ENCODE measurements around the gene COL6A1.

COL6A1 gene

GRCh38 chr21:46020581-46020980, 39.0 kb downstream of the COL6A1 start:
- Histone ChIP-seq H3K36me3 (ENCODE audit: insufficient read depth, low read length) (no peaks in the 10 kb centered on the region), H3K9ac (ENCODE audit: low read depth, low read length) (no peak overlapping the region), H2AFZ (ENCODE audit: low read depth, low read length) (no peak overlapping the region), H3K4me2 (ENCODE audit: insufficient read depth, low read length) (no peak overlapping the region), H4K20me1 (ENCODE audit: insufficient read depth, low read length) (no peaks in the 10 kb centered on the region), H3K9me3 (ENCODE audit: insufficient read depth, low read length, severe bottlenecking) (no peaks in the 10 kb centered on the region), H3K4me3 (ENCODE audit: low read depth in 1 of 2, low read length in 2 of 2) (no peak overlapping the region), H3K4me1 (ENCODE audit: insufficient read depth, low read length) (no peaks in the 10 kb centered on the region), H3K27ac (ENCODE audit: low read length) (no peak overlapping the region), H3K79me2 (ENCODE audit: insufficient read depth, low read length) (no peaks in the 10 kb centered on the region), H3K27me3 (ENCODE audit: insufficient read depth, low read length, poor library complexity) (peaks cover 13% of the 10 kb centered on the region)
- ATAC-seq (ENCODE audit: insufficient read depth, low read depth): no peak
- DNase-seq: no peak
- no peak for TF ChIP-seq CTCF (IDR thresholded peaks at IDR 0.05; ENCODE audit: borderline replicate concordance, extremely low read depth, low read length, poor library complexity, severe bottlenecking)
- no peak for TF ChIP-seq EZH2 (IDR thresholded peaks at IDR 0.05; ENCODE audit: borderline replicate concordance, low read depth, low read length, severe bottlenecking)

- Histone ChIP-seq H3K9me3 (ENCODE audit: insufficient read depth, low read length, severe bottlenecking) (no peaks in the 10 kb centered on the region), H3K4me1 (ENCODE audit: insufficient read depth, low read length) (no peaks in the 10 kb centered on the region), H3K27ac (ENCODE audit: low read length) (no peak overlapping the region), H3K36me3 (ENCODE audit: insufficient read depth, low read length) (no peaks in the 10 kb centered on the region), H3K79me2 (ENCODE audit: insufficient read depth, low read length) (no peaks in the 10 kb centered on the region), H3K27me3 (ENCODE audit: insufficient read depth, low read length, poor library complexity) (peaks cover 8% of the 10 kb centered on the region), H4K20me1 (ENCODE audit: insufficient read depth, low read length) (no peaks in the 10 kb centered on the region), H3K4me2 (ENCODE audit: insufficient read depth, low read length) (no peak overlapping the region), H3K9ac (ENCODE audit: low read depth, low read length) (no peak overlapping the region), H3K4me3 (ENCODE audit: low read depth in 1 of 2, low read length in 2 of 2) (no peak overlapping the region), H2AFZ (ENCODE audit: low read depth, low read length) (no peak overlapping the region)
- TF ChIP-seq CTCF (IDR thresholded peaks at IDR 0.05; ENCODE audit: borderline replicate concordance, extremely low read depth, low read length, poor library complexity, severe bottlenecking) (no peak), EZH2 (IDR thresholded peaks at IDR 0.05; ENCODE audit: borderline replicate concordance, low read depth, low read length, severe bottlenecking) (no peak)
- no peak for ATAC-seq (ENCODE audit: insufficient read depth, low read depth)
- no peak for DNase-seq
Measured at GRCh38 chr21:46021398-46021797, 39.8 kb downstream of the COL6A1 start.

- Histone ChIP-seq H4K20me1 (ENCODE audit: insufficient read depth, low read length) (no peaks in the 10 kb centered on the region), H3K27ac (ENCODE audit: low read length) (no peak overlapping the region), H2AFZ (ENCODE audit: low read depth, low read length) (no peak overlapping the region), H3K27me3 (ENCODE audit: insufficient read depth, low read length, poor library complexity) (peaks cover 8% of the 10 kb centered on the region), H3K9ac (ENCODE audit: low read depth, low read length) (no peak overlapping the region), H3K4me1 (ENCODE audit: insufficient read depth, low read length) (no peaks in the 10 kb centered on the region), H3K9me3 (ENCODE audit: insufficient read depth, low read length, severe bottlenecking) (no peaks in the 10 kb centered on the region), H3K4me3 (ENCODE audit: low read depth in 1 of 2, low read length in 2 of 2) (no peak overlapping the region), H3K4me2 (ENCODE audit: insufficient read depth, low read length) (no peak overlapping the region), H3K79me2 (ENCODE audit: insufficient read depth, low read length) (no peaks in the 10 kb centered on the region), H3K36me3 (ENCODE audit: insufficient read depth, low read length) (no peaks in the 10 kb centered on the region)
- TF ChIP-seq CTCF (IDR thresholded peaks at IDR 0.05; ENCODE audit: borderline replicate concordance, extremely low read depth, low read length, poor library complexity, severe bottlenecking) (no peak), EZH2 (IDR thresholded peaks at IDR 0.05; ENCODE audit: borderline replicate concordance, low read depth, low read length, severe bottlenecking) (no peak)
- ATAC-seq (ENCODE audit: insufficient read depth, low read depth) (no peak), DNase-seq (no peak)
Measured at GRCh38 chr21:46021978-46022544, 40.5 kb downstream of the COL6A1 start.
